Mammary epithelial cell (primary cell): Measurements from ENCODE around the gene STARD13.

Experiments used
- CTCF ChIP-seq, 2 donors: IDR thresholded peaks in 1 of 2; conservative IDR thresholded peaks in 1 of 2; 2 replicates each; pipeline ENCODE4 v1.5.1; 2011 to 2012; ENCODE audit warnings: inconsistent platforms in 2 of 2, low read length in 2 of 2, mild to moderate bottlenecking in 2 of 2, control low read depth in 1 of 2, low read depth in 1 of 2; ENCODE audit not compliant: insufficient read depth in 1 of 2; ENCODE audit errors: extremely low read depth in 1 of 2
- EZH2 ChIP-seq: IDR thresholded peaks from 2 replicates; pipeline ENCODE4 v1.6.1; 2012; ENCODE audit warnings: low read length, inconsistent platforms, borderline replicate concordance

- TF ChIP-seq CTCF (conservative IDR thresholded peaks at IDR 0.05 in 1 of 2, IDR thresholded peaks at IDR 0.05 in 1 of 2; ENCODE audit: extremely low read depth in 1 of 2, insufficient read depth in 1 of 2, low read depth in 1 of 2, low read length in 2 of 2) (no peak), EZH2 (no peak)
Observed at GRCh38 chr13:33139780-33140535, 145.6 kb downstream of the STARD13 start.
